Epithelial cell of esophagus (primary cell): ENCODE results near the gene IL27RA.
A peak's percentile ranks its signal among the peaks of the same experiment; 100 is the strongest.

Experiments
- DNase-seq: peaks from one replicate; pipeline ENCODE4 v3.0.0; 2010; ENCODE audit warnings: low read depth
- H3K4me3 ChIP-seq: 2 replicates; pipeline ENCODE4 v1.5.1; 2011; ENCODE audit warnings: mild to moderate bottlenecking, low read length, control low read depth
- CTCF ChIP-seq: IDR thresholded peaks from 2 replicates; pipeline ENCODE4 v1.5.1; 2011; ENCODE audit warnings: low read depth, mild to moderate bottlenecking, low read length, control low read depth, inconsistent platforms; ENCODE audit not compliant: insufficient read depth; ENCODE audit errors: missing control alignments

Gene IL27RA

GRCh38 chr19:13999085-13999484 is 32.5 kb upstream of the IL27RA start:
- no peak overlapping the region for H3K4me3 ChIP-seq
- no peak for DNase-seq
- no peak for TF ChIP-seq CTCF

DNA sequence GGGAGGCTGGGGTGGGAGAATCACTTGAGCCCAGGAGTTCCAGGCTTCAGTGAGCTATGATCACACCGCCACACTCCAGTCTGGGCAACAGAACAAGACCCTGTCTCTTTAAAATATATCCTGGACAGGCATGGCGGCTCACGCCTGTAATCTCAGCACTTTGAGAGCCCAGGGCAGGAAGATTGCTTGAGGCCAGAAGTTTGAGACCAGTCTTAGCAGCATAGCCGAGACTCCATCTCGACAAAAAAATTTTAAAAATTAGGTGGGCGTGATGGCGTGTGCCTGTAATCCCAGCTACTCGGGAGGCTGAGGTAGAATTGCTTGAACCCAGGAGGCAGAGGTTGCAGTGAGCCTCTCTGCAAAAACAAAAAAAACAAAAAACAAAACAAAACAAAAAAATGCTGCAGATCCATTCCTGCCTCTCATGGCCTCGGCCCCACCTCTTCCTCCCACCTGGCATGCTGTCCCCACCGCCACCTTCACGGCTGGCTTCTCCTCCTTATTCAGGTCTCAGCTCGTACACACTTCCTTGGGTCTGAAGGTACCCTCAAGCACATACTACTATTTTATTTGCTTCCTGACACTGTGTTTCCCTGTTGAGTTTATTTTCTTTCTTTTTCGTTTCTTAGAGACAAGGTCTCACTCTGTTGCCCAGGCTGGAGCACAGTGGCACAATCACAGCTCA is 30.7 kb upstream of the IL27RA start:
- H3K4me3 ChIP-seq = no peak overlapping the region
- TF ChIP-seq CTCF = no peak
- DNase-seq = no peak

GRCh38 chr19:14002571-14003250 is 28.9 kb upstream of the IL27RA start:
- TF ChIP-seq CTCF = no peak
- no peak for DNase-seq
- no peak overlapping the region for H3K4me3 ChIP-seq

DNA sequence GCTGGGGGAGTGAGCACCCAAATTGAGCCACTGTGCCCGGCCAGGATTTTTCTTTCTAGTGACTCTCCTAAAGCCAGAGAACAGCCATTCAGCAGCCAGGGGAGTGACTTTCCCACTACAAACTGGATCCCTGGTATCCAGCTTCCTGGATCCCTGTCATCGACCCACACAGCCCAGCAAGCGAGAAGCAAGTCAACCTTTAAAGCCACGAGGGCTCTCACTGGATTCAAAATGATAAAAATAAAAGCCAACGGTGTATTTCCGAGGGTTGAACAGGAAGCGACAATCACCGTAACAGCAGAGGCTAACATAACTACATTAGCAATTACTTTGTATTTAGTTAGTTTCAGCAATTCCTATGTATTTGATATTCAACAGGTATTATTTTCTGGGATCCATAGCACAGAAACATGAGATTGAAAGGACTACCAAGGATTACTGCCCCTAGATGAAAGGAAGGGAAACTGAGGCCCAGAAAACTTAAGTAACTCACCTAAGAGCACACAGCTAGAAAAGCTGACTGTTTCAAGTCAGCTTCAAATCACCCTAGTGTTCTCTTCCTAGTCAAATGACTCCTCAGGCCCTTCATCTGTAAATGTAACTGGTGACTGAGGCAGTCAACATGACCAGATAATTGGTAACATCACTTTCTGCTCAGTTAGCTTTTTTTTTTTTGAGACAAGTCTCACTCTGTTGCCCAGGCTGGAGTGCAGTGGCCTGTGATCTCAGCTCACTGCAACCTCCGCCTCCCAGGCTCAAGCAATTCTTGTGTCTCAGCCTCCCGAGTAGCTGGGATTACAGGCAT is 28.1 kb upstream of the IL27RA start:
- no peak overlapping the region for H3K4me3 ChIP-seq
- TF ChIP-seq CTCF = no peak
- DNase-seq = no peak

- no peak overlapping the region for H3K4me3 ChIP-seq
- no peak for DNase-seq
- no peak for TF ChIP-seq CTCF
Observed at GRCh38 chr19:14004619-14005348, 26.8 kb upstream of the IL27RA start.

- TF ChIP-seq CTCF = no peak
Observed at GRCh38 chr19:14005349-14006084, 26.0 kb upstream of the IL27RA start.

More at GRCh38 chr19:14005349-14006084, 26.0 kb upstream of the IL27RA start:
- DNase-seq = peak; percentile 86
- H3K4me3 ChIP-seq = peak overlapping the region; percentile 58
